Endothelial cell of umbilical vein (primary cell): ENCODE results near the gene IL10RA. TPM values are rescaled to one million over a fixed set of nuclear protein-coding genes. Genes with fewer than 3 reads are reported as not detected.

Experiments
- BruUV-seq: library from RNA; stranded (reverse); fragments of 400-500 nt; replicated peaks from 2 replicates; lab custom pipeline; 2021; lab: Mats Ljungman, UMichigan
- CTCF ChIA-PET: fragments of 300-600, 350-600 bp; sonication (Branson Sonifier 250); formaldehyde crosslinking; loops from one replicate; lab custom pipeline; 2021; ENCODE audit warnings: antibody characterized with exemption, inconsistent platforms; lab: Charles Lee
- POLR2A ChIA-PET: fragments of 300-600, 350-600 bp; sonication (Branson Sonifier 250); formaldehyde crosslinking; loops from one replicate; lab custom pipeline; 2021; ENCODE audit warnings: antibody characterized with exemption, inconsistent platforms; lab: Charles Lee
- DNase-seq: peaks from one replicate; pipeline ENCODE4 v3.0.0-alpha.2; 2011; ENCODE audit warnings: low read depth, low spot score
- FAIRE-seq: peaks from 2 replicates; lab custom pipeline; 2011; peaks lifted over from hg19 to GRCh38; lab: Jason Lieb, UNC
- H2AFZ ChIP-seq: 2 replicates; pipeline ENCODE4 v1.6.0; 2012; ENCODE audit warnings: low read depth, low read length, control low read depth, inconsistent platforms
- H3K27ac ChIP-seq: 2 replicates; pipeline ENCODE4 v1.5.1; 2011; ENCODE audit warnings: low read depth, mild to moderate bottlenecking, control low read depth, low read length, moderate library complexity; ENCODE audit not compliant: insufficient read depth
- H3K27me3 ChIP-seq, 2 experiments: 2 replicates each; pipeline versions ENCODE4 v1.6.0 to v1.6.1; 2011; ENCODE audit warnings: low read length in 2 of 2, mixed read lengths in 1 of 2; ENCODE audit not compliant: control insufficient read depth in 2 of 2, insufficient read depth in 2 of 2
- H3K36me3 ChIP-seq, 2 experiments: 2 replicates in 1 of 2; 3 replicates in 1 of 2; pipeline ENCODE4 v1.5.1; 2011; ENCODE audit warnings: low read length in 2 of 2, mild to moderate bottlenecking in 1 of 2, moderate library complexity in 1 of 2; ENCODE audit not compliant: control insufficient read depth in 2 of 2, insufficient read depth in 2 of 2; ENCODE audit errors: extremely low read depth in 1 of 2
- H3K4me1 ChIP-seq: 3 replicates; pipeline ENCODE4 v1.5.1; 2011; ENCODE audit warnings: mild to moderate bottlenecking, low read length; ENCODE audit not compliant: control insufficient read depth, insufficient read depth; ENCODE audit errors: extremely low read depth
- H3K4me2 ChIP-seq: 2 replicates; pipeline ENCODE4 v1.6.1; 2011; ENCODE audit warnings: low read length, control low read depth, mixed read lengths; ENCODE audit not compliant: insufficient read depth
- H3K4me3 ChIP-seq, 3 experiments: fragments of 200-600 bp in 1 of 3; sonication (generic), shearing (Covaris generic) in 1 of 3; replicated peaks in 1 of 3; 2 replicates each; pipeline ENCODE4 v1.5.1; 2011 to 2016; ENCODE audit warnings: control low read depth in 3 of 3, low read length in 3 of 3, mild to moderate bottlenecking in 2 of 3, inconsistent platforms in 1 of 3, low read depth in 1 of 3, moderate library complexity in 1 of 3; ENCODE audit not compliant: insufficient read depth in 1 of 3
- H3K79me2 ChIP-seq: 2 replicates; pipeline ENCODE4 v1.6.0; 2012; ENCODE audit warnings: low read length, inconsistent platforms; ENCODE audit not compliant: control insufficient read depth, insufficient read depth
- H3K9ac ChIP-seq: replicated peaks from 2 replicates; pipeline ENCODE3; 2011; ENCODE audit warnings: low read length, control low read depth; ENCODE audit not compliant: insufficient read depth; ENCODE audit errors: extremely low read depth
- H3K9me1 ChIP-seq: replicated peaks from 3 replicates; pipeline ENCODE4 v1.6.0; 2011; ENCODE audit warnings: mild to moderate bottlenecking, low read length; ENCODE audit not compliant: control insufficient read depth, insufficient read depth; ENCODE audit errors: extremely low read depth
- H3K9me3 ChIP-seq: replicated peaks from 2 replicates; pipeline ENCODE4 v1.5.1; 2012; ENCODE audit warnings: low read length, inconsistent platforms; ENCODE audit not compliant: control insufficient read depth, insufficient read depth
- H4K20me1 ChIP-seq: replicated peaks from 2 replicates; pipeline ENCODE3; 2011; ENCODE audit warnings: mild to moderate bottlenecking, low read length; ENCODE audit not compliant: control insufficient read depth, insufficient read depth; ENCODE audit errors: extremely low read depth
- CTCF ChIP-seq, 2 donors: IDR thresholded peaks; 1 replicate in 1 of 2; 2 replicates in 1 of 2; pipeline ENCODE4 v1.5.1; 2011; ENCODE audit warnings: low read length in 2 of 2, mild to moderate bottlenecking in 2 of 2, moderate library complexity in 2 of 2, control low read depth in 1 of 2, inconsistent platforms in 1 of 2, low read depth in 1 of 2; ENCODE audit not compliant: insufficient read depth in 1 of 2; ENCODE audit errors: extremely low read depth in 1 of 2
- EZH2 ChIP-seq: IDR thresholded peaks from 2 replicates; pipeline ENCODE4 v1.6.1; 2012; ENCODE audit warnings: borderline replicate concordance, low read depth, mild to moderate bottlenecking, moderate library complexity, low read length, inconsistent platforms; ENCODE audit not compliant: severe bottlenecking
- JUN ChIP-seq: IDR thresholded peaks from 2 replicates; pipeline ENCODE4 v1.6.1; 2011; ENCODE audit warnings: borderline replicate concordance, low read depth; ENCODE audit not compliant: insufficient read length, insufficient read depth
- dilution Hi-C: fragments of 300-500 bp; cut with MboI; formaldehyde crosslinking; loops from one replicate; pipeline ENCODE4 v1.15.0; 2019; ENCODE audit warnings: low sequenced_read_pairs; ENCODE audit not compliant: extremely low pct_ligation_motif_present
- intact Hi-C: fragments of 100-400 bp; cut with micrococcal nuclease; formaldehyde crosslinking; loops from one replicate; pipeline ENCODE4 v1.10.0; 2022
- polyA plus RNA-seq, 4 experiments: library from polyadenylated mRNA; depleted of rRNA in 3 of 4; stranded (reverse) in 3 of 4; unstranded in 1 of 4; fragments of >200 nt; gene quantifications; 2 replicates each; pipeline versions ENCODE4 v1.2.1 to v1.2.3, GENCODE V29; 2011 to 2012; ENCODE audit warnings: missing spikeins in 1 of 4
- total RNA-seq: library from RNA; stranded (reverse); gene quantifications from 2 replicates; pipeline ENCODE4 v1.2.3, GENCODE V29; 2021

IL10RA gene
- total and polyA plus RNA-seq, 2 donors (not counting 3 experiments of a cell fraction or from before 2014, with no cell fraction given): 0.04 TPM; not detected in 1

GRCh38 chr11:117999354-117999993 lies 13.3 kb downstream of the IL10RA start:
- Histone ChIP-seq H3K9me1 (no peaks in the 10 kb centered on the region), H3K4me1 (no peaks in the 10 kb centered on the region), H3K27me3 (no peaks in the 10 kb centered on the region), H3K27ac (no peak overlapping the region), H2AFZ (no peak overlapping the region), H4K20me1 (no peaks in the 10 kb centered on the region), H3K9me3 (no peaks in the 10 kb centered on the region), H3K4me2 (no peak overlapping the region), H3K36me3 (no peaks in the 10 kb centered on the region), H3K4me3 (no peak overlapping the region), H3K9ac (no peak overlapping the region), H3K79me2 (no peaks in the 10 kb centered on the region)
- CTCF ChIA-PET: interaction anchor here (1.7 kb wide), 1 partner anchor 53 kb away, joined by 7 read pairs; no protein-coding TSS in a partner anchor
- BruUV-seq: no TSS peak
- DNase-seq (no peak), FAIRE-seq (no peak)
- intact Hi-C loops: no loop called here
- dilution Hi-C loops: no loop called here
- POLR2A ChIA-PET: no interaction called here
- TF ChIP-seq JUN: no peak
- no peak for TF ChIP-seq CTCF (IDR thresholded peaks at IDR 0.05; ENCODE audit: extremely low read depth in 1 of 2, insufficient read depth in 1 of 2, low read depth in 1 of 2, low read length in 2 of 2)
- TF ChIP-seq EZH2: no peak
